Renal cortical epithelial cell (primary cell): Measurements from ENCODE around the gene LEFTY1. TPM values are rescaled to one million over a fixed set of nuclear protein-coding genes. Genes with fewer than 3 reads are reported as not detected.
A peak's percentile ranks its signal among the peaks of the same experiment; 100 is the strongest.
"Not testable (repeated sequence)": the region's sequence is repeated elsewhere in the genome, so short reads cannot be mapped to it uniquely, and the experiment has no call there.

Experiments used
- DNase-seq: peaks from one replicate; pipeline ENCODE4 v3.0.0-alpha.2; 2011; ENCODE audit warnings: low read depth
- total RNA-seq: library from RNA; depleted of rRNA; stranded (reverse); fragments of >200 nt; gene quantifications from 2 replicates; pipeline ENCODE4 v1.2.3, GENCODE V29; 2014

Gene LEFTY1
- total RNA-seq, 1 donor from 2014 or later, result 0.15 TPM

GRCh38 chr1:225888289-225888897 is 553 bp downstream of the LEFTY1 start:
- no peak for DNase-seq

- DNase-seq, result not testable (repeated sequence)
These were observed 1.2 kb downstream of the LEFTY1 start for GRCh38 chr1:225887554-225888288.

GRCh38 chr1:225887030-225887314 is 2.0 kb downstream of the LEFTY1 start:
- DNase-seq, result no peak

- no peak for DNase-seq
These were observed 2.6 kb downstream of the LEFTY1 start for GRCh38 chr1:225886159-225887029.

- DNase-seq, result no peak
These were observed 3.6 kb downstream of the LEFTY1 start for GRCh38 chr1:225885336-225885735.

- no peak for DNase-seq
These were observed 5.2 kb downstream of the LEFTY1 start for GRCh38 chr1:225883616-225884265.

GRCh38 chr1:225882694-225883615 is 6.0 kb downstream of the LEFTY1 start:
- DNase-seq, result no peak

GRCh38 chr1:225881959-225882693 is 6.8 kb downstream of the LEFTY1 start, which contains the start of gene TMEM63A:
Gene TMEM63A, minus strand, starts transcription at chr1:225882380. Its CDS starts 4,800 bp downstream, at chr1:225877580.
- peak; percentile 55 for DNase-seq

GRCh38 chr1:225881081-225881958 is 7.6 kb downstream of the LEFTY1 start:
- peak; percentile 57 for DNase-seq

GRCh38 chr1:225880636-225881035 is 8.3 kb downstream of the LEFTY1 start:
- no peak for DNase-seq

GRCh38 chr1:225880222-225880588 is 8.7 kb downstream of the LEFTY1 start:
- no peak for DNase-seq

- no peak for DNase-seq
These were observed 9.3 kb downstream of the LEFTY1 start for GRCh38 chr1:225879521-225880221.

GRCh38 chr1:225878282-225878681 is 10.7 kb downstream of the LEFTY1 start:
- DNase-seq, result no peak

GRCh38 chr1:225877580-225877979 is 11.4 kb downstream of the LEFTY1 start:
- DNase-seq, result no peak

- DNase-seq, result no peak
These were observed 11.9 kb downstream of the LEFTY1 start for GRCh38 chr1:225876900-225877510.

GRCh38 chr1:225875044-225875815 is 13.7 kb downstream of the LEFTY1 start:
- peak; percentile 70 for DNase-seq

GRCh38 chr1:225874431-225874830 is 14.5 kb downstream of the LEFTY1 start:
- no peak for DNase-seq
